Activated gamma-delta T cell treated with Interleukin-2 at 50 U/mL for 16 hours (primary cell): ENCODE results near the gene KCND2.
"Not testable (repeated sequence)": the region's sequence is repeated elsewhere in the genome, so short reads cannot be mapped to it uniquely, and the experiment has no call there.

Experiments
- DNase-seq: peaks from one replicate; pipeline ENCODE4 v3.0.0-alpha.2; 2020

Gene KCND2

GRCh38 chr7:120272701-120273475 lies at the start of gene KCND2:
Gene KCND2, plus strand, starts transcription at chr7:120273175.
- DNase-seq: no peak

DNA sequence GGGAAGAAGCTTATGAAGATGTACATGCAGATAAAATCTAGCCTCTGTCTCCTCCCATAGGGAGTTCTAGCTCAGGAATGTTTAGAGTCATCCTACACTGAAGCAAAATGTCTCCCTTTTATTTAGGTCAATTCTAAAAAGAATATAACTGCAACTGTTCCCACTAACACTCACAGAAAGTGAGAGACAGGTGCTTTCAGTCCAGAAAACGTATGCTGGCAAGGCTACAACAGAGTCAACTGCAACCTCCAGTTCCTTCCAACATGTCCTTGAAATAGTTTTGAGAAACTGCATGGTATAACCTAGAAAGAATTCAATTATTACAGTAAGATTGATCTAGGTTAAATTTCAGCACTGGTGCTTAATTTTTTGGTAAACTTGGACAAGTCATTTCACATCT lies 46.8 kb upstream of the KCND2 start:
- no peak for DNase-seq

DNA sequence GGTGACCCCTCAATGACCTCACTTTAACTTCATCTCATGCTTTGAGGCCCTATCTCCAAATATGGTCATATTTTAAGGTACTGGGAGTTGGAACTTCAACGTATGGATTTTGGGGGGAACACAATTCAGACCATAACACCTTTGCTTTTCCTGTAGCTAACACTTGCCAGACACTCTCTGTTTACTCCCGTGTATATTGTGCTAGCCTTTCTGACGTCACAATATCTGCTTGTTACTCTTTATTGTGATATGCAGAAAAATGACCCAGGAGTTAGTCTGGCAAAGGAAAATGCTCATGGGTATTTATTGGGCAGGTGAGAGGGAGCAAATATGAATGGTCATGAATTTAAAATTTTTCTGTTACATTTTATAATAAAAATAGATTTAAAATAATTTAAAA lies 45.7 kb upstream of the KCND2 start:
- DNase-seq: no peak

- no peak for DNase-seq
These were observed 43.9 kb upstream of the KCND2 start for GRCh38 chr7:120229084-120229483.

DNA sequence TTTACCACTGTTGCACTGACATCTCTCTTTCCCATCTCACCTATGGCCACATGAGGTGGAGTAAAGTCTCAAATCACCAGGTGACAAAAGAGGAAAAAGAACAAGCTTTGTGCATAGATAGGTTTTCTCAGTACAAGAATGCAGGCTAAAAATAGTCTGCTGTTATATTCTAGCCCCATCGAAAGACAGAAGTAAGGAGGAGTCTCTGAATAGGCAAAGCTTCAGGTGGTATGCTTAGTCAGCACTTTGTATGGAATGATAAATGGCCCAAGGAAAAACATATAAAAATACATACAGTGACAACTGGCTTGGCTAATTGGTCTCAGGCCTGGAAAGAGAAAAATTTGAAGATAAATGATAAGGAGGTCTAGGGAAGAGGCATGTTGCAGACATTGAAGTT lies 39.6 kb upstream of the KCND2 start:
- no peak for DNase-seq

GRCh38 chr7:120240350-120240749 lies 32.6 kb upstream of the KCND2 start:
- DNase-seq: not testable (repeated sequence)

DNA sequence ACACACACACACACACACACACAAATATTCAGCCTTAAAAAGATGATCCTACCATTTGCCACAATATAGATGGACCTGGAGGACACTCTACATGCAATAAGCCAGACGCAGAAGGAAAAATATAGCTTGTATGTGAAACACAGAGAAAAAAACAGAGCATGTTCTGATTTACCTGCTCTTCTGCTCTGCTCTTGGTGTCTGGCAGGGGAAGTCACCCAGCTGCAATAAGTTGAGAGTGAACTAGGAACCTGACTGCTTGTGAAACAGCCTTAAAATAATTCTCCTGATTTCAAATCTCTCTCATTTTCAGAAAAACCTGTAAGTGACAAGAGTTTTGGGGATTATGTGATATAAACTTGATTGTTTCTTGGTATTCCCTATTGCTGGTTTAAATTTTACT lies 31.0 kb upstream of the KCND2 start:
- no peak for DNase-seq

- DNase-seq: no peak
These were observed 18.1 kb upstream of the KCND2 start for GRCh38 chr7:120254845-120255244.

DNA sequence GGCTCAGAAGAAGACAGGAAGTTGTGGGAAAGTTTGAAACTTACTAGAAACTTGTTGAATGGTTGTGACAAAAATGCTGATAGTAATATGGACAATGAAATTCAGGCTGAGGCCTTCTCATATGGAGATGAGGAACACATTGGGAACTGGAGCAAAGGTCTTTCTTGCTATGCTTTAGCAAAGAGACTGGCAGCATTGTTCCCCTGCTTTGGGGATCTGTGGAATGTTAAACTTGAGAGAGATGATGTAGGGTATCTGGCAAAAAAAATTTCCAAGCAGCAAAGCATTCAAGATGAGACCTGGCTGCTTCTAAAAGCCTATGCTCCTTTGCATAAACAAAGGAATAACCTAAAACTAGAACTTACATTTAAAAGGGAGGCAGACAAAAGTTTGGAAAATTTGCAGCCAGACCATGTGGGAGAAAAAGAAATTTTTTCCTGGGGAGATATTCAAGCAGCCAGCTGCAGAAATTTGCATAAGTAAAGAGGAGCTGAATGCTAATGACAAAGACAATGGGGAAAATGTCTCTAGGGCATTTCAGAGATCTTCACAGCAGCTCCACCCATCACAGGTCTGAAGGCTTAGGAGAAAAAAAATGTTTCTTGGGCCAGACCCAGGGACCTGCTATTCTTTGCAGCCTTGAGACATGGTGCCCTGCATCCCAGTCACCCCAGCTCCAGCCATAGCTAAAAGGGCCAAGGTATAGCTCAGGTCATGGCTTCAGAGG lies 16.5 kb upstream of the KCND2 start:
- DNase-seq: no peak

DNA sequence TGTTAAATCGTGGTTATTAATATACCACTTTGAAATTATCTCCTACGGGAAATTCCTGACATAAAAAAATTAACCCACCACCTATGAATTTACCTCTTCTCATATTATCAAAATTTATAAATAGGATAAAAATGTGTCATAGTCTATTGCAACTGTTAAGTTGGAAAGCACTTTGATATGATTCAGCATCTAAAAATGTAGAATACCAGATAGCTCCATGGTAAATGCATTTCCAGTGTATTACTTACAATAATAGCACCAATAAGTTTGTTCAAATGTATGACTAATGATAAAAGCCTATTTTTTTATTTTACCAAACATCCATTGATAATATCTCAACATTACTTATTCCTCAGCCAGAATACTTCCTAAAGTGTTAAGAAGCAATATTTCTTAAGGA lies 13.6 kb upstream of the KCND2 start:
- no peak for DNase-seq

- DNase-seq: no peak
These were observed 12.9 kb upstream of the KCND2 start for GRCh38 chr7:120260111-120260510.

- no peak for DNase-seq
These were observed 714 bp upstream of the KCND2 start for GRCh38 chr7:120272261-120272660.

- no peak for DNase-seq
These were observed 551 bp downstream of the KCND2 start for GRCh38 chr7:120273476-120273975.

DNA sequence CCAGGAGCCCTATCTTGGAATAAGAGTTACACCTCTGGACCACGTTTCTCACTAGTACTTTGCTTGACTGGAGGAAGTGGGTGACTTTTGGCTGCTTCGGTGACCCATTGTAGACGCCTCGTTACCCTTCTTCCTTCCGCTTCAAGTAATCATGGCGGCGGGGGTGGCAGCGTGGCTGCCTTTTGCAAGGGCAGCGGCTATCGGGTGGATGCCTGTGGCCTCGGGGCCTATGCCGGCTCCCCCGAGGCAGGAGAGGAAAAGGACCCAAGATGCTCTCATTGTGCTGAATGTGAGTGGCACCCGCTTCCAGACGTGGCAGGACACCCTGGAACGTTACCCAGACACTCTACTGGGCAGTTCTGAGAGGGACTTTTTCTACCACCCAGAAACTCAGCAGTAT lies 1.5 kb downstream of the KCND2 start:
- DNase-seq: no peak

GRCh38 chr7:120274899-120275298 lies 1.9 kb downstream of the KCND2 start:
- no peak for DNase-seq

GRCh38 chr7:120276720-120277119 lies 3.7 kb downstream of the KCND2 start:
- DNase-seq: no peak

- DNase-seq: no peak
These were observed 5.8 kb downstream of the KCND2 start for GRCh38 chr7:120278773-120279172.

DNA sequence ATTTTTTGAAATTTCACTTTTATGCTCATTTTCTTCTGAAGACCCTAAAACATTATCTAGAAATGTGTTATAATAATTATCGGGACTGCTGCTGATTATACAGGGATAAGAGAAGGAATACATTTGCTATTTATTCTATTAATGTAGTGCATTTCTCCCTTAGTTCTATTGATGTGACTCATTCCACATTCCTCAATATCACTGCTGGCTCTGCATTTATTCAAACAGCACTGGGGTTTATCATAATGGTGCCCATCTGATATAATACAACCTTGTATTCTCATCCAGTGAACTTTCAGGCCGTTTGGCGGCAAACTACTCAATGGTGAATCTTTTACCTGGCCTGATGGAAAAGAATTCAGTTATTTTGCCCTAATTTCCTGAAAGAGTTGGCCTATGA lies 7.8 kb downstream of the KCND2 start:
- DNase-seq: no peak

GRCh38 chr7:120293027-120293426 lies 20.1 kb downstream of the KCND2 start:
- no peak for DNase-seq

- no peak for DNase-seq
These were observed 29.2 kb downstream of the KCND2 start for GRCh38 chr7:120302190-120302589.

DNA sequence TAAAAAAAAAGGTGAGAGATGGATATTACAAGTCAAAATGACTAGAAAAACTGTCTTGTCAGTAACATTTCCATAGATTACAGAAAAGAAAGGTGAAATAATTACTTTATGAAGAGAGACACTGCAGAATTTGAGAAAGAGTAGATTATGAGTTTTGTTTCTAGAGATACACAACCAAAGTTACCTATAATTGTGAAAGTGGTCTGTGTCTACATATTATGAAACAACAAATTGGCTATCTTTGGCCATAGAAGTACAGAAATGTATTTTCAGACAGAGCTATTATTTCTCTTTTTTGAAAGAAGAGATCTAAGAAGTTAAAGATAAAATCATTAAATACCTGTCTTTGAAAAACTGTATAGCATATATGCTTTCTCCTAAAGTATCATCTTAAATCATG lies 30.1 kb downstream of the KCND2 start:
- no peak for DNase-seq

DNA sequence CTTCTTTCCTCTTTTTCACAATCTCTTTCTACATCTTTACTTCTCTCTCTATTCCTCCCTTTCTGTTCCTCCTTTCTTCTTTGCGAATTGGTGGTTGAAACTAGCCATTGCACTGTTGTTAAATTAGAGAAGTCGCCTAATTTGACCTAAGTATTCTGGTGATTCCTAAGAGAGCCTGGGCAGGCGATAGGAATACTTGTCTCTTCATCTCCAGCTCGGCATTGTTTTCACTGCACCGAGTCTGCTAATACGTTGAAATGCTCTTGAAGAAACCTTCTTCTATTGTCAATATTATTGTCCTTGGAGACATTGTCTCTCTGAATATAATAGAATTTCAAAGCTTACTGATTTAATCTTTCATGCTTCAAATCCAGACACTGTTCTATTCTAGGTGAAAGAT lies 31.7 kb downstream of the KCND2 start:
- DNase-seq: no peak

- no peak for DNase-seq
These were observed 35.1 kb downstream of the KCND2 start for GRCh38 chr7:120307991-120308545.
